Measurements from ENCODE around the gene NRG2. TPM values are rescaled to one million over a fixed set of nuclear protein-coding genes. Genes with fewer than 3 reads are reported as not detected.
A peak's percentile ranks its signal among the peaks of the same experiment; 100 is the strongest.

Gene NRG2
- total and polyA plus RNA-seq, 11 donors: 0.72 to 4.8 (median 3.4) TPM

- peak in 1 of 5 donors; percentile 43 for DNase-seq
- no peaks in the 10 kb centered on the region for H3K9me3 ChIP-seq
- H3K27ac ChIP-seq: peak overlapping the region in 4 of 12 donors; percentile 15 to 63 (median 38)
- peak in 2 of 4 donors; percentile 48 to 59 for ATAC-seq
- no peaks in the 10 kb centered on the region for H3K27me3 ChIP-seq
- no peak for TF ChIP-seq POLR2A (IDR thresholded peaks at IDR 0.05)
- no peak for TF ChIP-seq CTCF (IDR thresholded peaks at IDR 0.05)
- H3K4me3 ChIP-seq: peak overlapping the region in 1 of 12 donors; percentile 6
- no peaks in the 10 kb centered on the region for H3K36me3 ChIP-seq
- H3K4me1 ChIP-seq: peaks cover 0 to 37% (median 15%) of the 10 kb centered on the region in 12 donors
- 65 to 78% (median 70%) methylated on average over 17 to 18 of the region's 18 CpGs for WGBS, 4 donors
- intact Hi-C loops (cut with DNase I): loop anchor here in 3 of 10 donors (5.0 kb wide), 2 partner anchors 72 to 87 kb away; no protein-coding TSS in a partner anchor
Measured at GRCh38 chr5:139880416-139881142, 162.5 kb downstream of the NRG2 start.

GRCh38 chr5:139878093-139878492 lies 165.0 kb downstream of the NRG2 start:
- no peak for TF ChIP-seq POLR2A (IDR thresholded peaks at IDR 0.05)
- ATAC-seq: no peak
- Histone ChIP-seq H3K4me3 (no peak overlapping the region), H3K4me1 (peaks cover 0 to 21% (median 13%) of the 10 kb centered on the region in 12 donors), H3K36me3 (no peaks in the 10 kb centered on the region), H3K27me3 (no peaks in the 10 kb centered on the region), H3K9me3 (no peaks in the 10 kb centered on the region), H3K27ac (no peak overlapping the region)
- intact Hi-C loops (cut with DNase I): no loop called here
- DNase-seq: no peak
- 91 to 99% (median 96%) methylated on average over 3 of the region's 3 CpGs for WGBS, 4 donors

GRCh38 chr5:139877129-139877597 lies 165.9 kb downstream of the NRG2 start:
- ATAC-seq (no peak), DNase-seq (no peak)
- H3K9me3 ChIP-seq: no peaks in the 10 kb centered on the region
- H3K27ac ChIP-seq: no peak overlapping the region
- no peaks in the 10 kb centered on the region for H3K36me3 ChIP-seq
- WGBS, 4 donors: 72 to 86% (median 80%) methylated on average over 6 of the region's 6 CpGs
- no peak for TF ChIP-seq POLR2A (IDR thresholded peaks at IDR 0.05)
- no peak for TF ChIP-seq CTCF (IDR thresholded peaks at IDR 0.05)
- H3K4me3 ChIP-seq: no peak overlapping the region
- peaks cover 0 to 20% (median 13%) of the 10 kb centered on the region in 12 donors for H3K4me1 ChIP-seq
- intact Hi-C loops (cut with DNase I): no loop called here
- H3K27me3 ChIP-seq: no peaks in the 10 kb centered on the region

GRCh38 chr5:139875957-139876356 lies 167.1 kb downstream of the NRG2 start:
- Histone ChIP-seq H3K9me3 (no peaks in the 10 kb centered on the region), H3K36me3 (no peaks in the 10 kb centered on the region), H3K27ac (no peak overlapping the region), H3K4me1 (peaks cover 0 to 15% (median 12%) of the 10 kb centered on the region in 12 donors), H3K27me3 (no peaks in the 10 kb centered on the region), H3K4me3 (no peak overlapping the region)
- TF ChIP-seq POLR2A (IDR thresholded peaks at IDR 0.05): no peak
- no peak for TF ChIP-seq CTCF (IDR thresholded peaks at IDR 0.05)
- ATAC-seq: no peak
- no peak for DNase-seq
- intact Hi-C loops (cut with DNase I): no loop called here
- WGBS, 4 donors: 75 to 97% (median 95%) methylated on average over 2 of the region's 2 CpGs
